Testis (tissue), 2 donors: ENCODE measurements around the gene RGS7.

Source experiments
- CTCF ChIP-seq, 3 experiments: fragments of 450-650 bp in 2 of 3; fragments of 200-600 bp in 1 of 3; sonication (generic) in 1 of 3; IDR thresholded peaks; one replicate each; pipeline ENCODE4 v1.5.1; 2016 to 2019; ENCODE audit warnings: antibody characterized with exemption in 3 of 3, mild to moderate bottlenecking in 2 of 3, moderate library complexity in 1 of 3
- POLR2A ChIP-seq: fragments of 450-650 bp; IDR thresholded peaks from one replicate; pipeline ENCODE4 v1.6.1; 2017; ENCODE audit warnings: antibody characterized with exemption, mild to moderate bottlenecking, moderate library complexity

GRCh38 chr1:241095847-241096246, 261.2 kb downstream of the RGS7 start:
- TF ChIP-seq POLR2A (no peak), CTCF (IDR thresholded peaks at IDR 0.05) (no peak)
